HG03175 (cell line): ENCODE data around the gene LAD1.

Source experiments
- ATAC-seq: cut with Tn5 transposase; IDR thresholded peaks from one replicate; pipeline ENCODE4 v1.9.1; 2021; ENCODE audit warnings: mild to moderate bottlenecking, moderate library complexity; ENCODE audit not compliant: unreplicated experiment

The LAD1 gene

DNA sequence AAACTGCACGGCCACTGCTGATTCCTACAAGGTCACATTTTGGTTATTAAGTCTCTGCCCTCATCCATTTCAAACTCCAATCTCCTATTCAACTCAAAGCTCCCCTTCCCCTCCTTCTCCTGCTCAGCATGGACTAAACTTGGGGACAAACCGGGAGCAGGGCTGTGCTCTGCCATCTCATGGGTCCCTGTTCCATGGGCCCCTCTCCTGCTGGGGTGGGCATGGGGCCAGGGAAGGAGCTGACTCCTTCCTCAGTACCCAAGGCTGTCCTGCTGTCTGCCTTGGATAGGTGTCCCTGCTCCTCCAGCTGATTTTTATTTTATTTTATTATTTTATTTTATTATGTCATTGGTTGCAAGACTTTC is 48.8 kb downstream of the LAD1 start:
- ATAC-seq = no peak

DNA sequence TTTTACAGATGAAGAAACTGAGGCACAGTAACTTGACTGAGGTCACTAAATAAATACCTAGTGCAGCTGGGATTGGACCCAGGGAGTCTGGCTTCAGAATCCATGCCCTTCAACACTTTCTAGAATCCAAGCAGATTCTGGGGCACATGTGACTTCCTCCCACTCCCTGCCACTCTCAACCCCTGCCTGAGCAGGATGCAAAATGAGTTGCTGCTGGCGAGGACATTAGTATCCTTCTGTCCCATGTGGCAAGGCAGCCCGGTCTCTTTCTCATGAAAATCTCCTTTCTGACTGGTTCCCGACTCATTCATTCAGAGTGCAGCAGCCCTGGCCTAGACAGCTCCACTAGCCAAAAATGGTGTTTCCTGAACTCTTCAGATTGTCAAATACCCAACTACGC is 50.0 kb downstream of the LAD1 start:
- no peak for ATAC-seq

DNA sequence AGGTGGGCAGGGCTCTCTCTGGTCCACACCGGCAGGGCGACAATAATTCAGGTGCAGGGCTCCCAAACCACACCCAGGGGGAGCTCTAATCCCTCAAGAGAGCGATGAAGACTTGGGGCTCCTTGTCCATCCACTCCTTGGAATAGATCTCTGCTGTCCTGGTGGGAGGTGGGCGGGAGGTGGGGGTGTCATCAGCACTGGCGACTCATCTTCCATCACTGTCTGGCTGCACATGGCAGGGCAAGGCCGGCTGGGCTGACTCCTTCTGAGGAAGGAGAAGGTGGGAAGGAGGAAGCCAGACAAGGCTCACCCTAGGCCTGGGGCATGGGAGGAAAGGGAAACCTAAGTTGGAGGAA is 50.9 kb downstream of the LAD1 start:
- no peak for ATAC-seq

DNA sequence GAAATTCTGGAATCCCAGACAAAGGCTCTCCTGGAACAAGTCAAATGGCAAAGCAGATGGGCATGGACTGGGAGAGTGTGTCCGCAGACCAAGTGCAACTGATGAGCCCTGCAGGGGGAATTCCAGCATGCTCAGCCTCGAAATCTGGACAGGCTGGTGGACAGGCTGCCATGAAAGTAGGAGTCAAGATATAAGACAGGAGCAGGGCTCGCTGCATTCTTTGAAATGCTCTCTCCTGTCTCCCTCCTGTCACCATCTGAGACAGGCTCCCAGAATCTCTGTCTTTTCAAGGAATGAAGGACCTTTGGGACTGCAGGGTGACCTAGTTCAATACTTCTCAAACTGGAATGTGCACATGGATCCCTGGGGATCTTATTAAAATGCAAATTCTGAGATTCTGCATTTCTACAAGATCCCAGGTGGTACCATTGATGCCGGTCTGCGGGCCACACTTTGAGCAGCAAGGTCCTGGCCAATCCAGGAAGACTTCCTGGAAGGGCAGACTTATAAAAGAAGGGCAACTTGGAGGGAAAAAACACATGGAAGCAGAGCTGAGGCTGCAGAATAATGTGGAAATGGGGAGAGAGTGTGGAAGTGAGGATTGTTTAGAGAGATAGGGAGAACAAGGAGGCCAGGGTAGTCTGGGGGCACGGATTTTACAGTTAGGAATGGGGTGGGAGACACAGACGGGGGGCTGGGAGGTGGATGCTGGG is 51.5 kb downstream of the LAD1 start:
- ATAC-seq = no peak

DNA sequence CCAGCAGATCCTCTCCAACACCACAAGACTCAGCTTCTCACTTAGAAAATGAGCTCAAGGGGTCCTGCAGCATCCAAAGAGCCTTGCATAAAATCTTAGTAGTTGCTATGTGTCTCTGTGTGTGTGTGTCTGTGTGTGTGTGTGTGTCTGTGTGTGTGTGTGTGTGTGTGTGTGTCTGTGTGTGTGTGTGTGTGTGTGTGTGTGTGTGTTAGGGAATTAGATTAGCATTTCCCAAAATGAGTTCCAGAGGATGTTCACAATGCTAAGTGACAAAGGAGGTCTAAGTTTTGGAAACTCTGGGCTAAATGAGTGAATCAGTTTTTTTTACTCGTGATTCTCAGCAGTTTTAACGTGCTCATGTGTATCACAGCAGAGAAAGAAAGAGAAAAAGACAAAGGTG is 52.1 kb downstream of the LAD1 start:
- no peak for ATAC-seq

DNA sequence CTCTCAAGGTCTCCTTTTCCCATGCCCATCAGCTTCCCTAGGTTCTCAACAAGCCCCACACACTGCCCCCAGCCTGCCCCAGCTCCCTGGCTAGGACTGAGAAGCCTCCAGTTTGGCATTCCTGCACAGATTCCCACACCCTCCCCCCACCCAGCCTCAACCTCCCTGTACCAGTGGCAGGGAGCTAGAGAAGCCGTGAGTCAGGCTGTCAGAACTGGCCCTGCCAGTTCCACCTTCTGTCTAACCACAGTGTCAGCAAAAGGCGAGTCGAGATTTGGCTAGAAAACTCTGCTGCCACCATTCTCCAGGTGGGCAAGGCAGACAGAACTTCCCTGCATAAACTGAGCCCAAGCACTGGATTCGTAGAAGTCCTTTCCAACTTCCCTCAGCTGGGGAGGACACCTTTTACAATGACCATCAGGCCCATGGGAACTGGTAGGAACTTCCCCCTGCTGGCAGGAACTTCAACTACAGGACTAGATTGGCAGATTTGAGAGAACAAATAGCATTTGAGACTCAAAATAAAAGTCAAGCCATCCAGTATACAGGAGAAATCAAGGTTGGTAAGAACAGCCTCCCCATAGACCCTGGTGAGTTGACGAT is 52.7 kb downstream of the LAD1 start:
- no peak for ATAC-seq

DNA sequence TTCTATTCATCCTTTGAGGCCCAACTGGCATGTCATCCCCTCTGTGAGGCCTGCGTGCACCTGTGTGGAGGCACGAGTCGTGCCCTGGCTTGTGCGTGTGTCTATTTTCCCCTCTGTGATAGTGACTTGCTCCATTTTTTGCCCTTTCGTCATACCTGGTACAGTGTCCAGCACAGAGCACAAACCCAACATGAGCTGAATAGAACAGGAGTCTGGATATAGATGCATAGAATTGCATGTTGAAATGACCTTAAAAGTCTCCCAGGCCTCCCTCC is 54.1 kb downstream of the LAD1 start:
- ATAC-seq = no peak

DNA sequence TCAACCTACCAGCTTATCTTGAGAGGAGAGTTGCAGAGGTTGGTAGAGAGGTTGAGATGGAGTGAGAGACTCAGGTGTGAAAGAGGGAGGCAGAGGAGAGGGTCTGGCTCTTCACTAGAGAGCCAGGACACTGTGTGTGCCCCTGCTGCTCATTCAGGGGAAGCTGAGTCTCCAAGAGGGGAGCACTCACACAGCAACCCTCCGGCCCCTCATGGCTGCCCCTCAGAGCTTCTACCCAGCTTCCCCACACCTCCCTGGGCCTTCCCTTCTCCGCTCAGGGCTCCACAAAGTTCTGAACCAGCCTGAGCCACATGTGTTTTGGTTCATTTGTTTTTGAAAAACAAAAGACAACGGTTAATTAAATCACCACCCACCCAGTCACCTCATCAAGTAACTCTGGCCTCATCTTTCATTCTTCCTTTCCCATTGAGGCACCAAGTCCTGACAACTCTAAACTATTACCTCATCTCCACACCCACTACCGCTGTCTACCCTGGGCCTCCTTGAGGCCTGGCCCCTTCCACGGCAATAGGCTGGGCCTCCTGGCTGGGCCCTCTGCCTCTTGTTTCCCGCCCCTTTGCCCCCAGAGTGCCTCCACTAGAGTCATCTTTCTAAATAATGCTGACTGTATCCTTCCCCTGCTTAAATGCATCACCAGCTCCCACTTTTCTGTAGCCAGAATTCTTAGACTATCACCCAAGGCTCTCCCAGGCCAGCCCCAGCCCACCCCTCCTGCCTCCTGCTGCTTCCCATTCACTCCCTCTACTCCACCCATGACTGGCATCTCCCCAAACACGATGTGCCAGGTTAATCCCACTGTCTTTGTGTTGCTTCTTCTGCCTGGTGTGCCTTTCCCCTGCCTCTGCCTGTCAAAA is 54.7 kb downstream of the LAD1 start:
- no peak for ATAC-seq

DNA sequence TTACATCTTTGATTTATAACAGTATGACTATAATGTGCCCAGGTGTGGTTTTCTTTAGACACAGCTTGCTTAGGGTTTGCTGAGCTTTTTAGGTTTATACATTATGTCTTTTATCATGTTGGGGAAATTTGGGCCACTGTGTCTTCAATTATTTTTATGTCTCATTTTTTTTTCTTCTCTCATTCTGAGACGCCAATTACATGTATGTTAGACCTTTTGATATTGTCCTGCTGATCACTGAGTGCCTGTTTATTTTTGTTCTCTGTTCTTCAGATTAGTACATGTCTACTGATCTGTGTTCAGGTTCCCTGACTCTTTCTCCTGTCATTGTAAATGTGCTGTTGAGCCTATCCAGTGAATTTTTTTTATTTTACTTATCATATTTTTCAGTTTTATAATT is 57.7 kb downstream of the LAD1 start:
- no peak for ATAC-seq

DNA sequence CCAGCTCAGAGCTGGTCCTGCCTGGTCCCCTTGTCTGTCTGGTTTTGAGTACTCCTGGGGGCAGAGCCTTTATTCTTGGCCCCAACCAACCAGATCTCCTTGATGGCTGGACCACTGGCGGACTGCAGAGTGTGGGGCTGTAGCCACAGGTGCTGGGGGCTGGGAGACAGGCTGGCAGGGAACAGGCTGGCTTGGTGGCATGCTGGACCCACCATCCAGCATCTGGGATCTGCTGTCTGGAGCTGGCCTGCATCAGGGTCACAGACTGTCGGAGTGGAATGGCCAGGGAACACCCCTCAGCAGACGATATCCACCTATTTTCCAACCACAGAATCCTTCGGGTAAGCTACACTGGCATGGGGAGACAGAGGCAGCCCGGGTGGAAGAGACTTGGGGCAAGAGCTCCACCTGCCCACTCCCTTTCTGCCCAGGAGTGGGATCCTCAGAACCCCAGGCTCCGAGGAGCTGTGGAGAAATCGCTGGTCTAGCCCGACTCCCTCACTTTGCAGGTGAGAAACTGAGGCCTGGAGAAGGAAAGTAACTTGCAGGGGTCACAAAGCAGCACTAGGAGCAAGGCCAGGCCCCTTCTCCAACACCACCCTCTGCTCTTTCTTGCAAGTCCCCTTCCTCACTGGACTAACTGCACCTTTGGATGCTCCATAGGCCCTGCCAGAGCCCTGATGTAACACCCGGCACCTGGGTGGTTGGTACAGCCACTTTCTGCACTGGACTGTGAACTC is 62.2 kb downstream of the LAD1 start:
- ATAC-seq = no peak

DNA sequence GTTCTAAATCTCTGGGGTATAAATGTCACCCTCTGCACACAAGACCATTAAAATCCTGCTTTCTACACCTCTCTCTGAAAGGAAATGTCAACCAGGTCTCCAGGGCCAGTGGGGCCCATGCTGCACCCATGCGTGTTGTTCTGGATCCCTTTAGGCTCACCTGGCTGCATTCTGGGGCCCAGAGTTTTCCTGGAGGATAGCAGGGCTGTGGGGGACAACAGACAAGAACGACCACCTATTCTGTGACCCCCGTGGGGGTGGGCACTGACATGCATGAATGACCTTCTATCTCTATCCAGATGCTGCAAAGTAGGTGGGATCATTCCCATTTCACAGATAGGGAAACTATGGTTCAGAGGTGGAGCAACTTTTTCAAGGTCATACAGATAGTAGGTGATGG is 63.2 kb downstream of the LAD1 start:
- no peak for ATAC-seq

DNA sequence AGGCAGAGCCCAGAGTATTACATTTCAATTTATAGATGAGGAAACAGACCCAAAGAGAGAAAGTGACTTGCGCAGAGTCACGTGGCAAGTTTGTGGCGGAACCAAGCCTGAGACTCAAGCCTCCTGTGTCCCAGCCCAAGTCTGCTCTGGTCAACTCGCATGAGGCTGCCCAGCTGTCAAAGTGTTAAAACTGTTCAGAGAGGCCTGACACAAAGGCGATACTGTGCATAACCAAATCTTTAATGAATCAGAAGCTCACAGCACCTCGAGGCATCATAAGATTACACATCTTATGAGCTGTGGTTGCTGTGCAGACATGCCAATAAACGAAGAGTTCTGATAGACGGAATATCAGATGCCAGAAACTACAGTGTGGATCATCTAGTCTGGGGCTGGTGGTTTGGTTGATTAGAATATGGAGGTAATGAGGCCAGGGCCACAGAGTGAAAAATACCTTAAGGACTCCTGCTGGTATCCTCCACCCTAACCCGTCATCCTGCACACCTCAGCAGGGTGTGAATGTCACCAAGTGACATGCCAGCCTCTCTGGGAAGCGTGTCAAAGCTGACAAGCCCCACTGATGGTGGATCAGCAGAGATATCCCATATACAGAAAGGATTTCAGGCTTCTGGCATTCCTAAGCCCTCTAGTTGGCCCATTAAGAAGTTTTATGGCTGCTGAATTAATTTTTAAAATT is 63.8 kb downstream of the LAD1 start:
- no peak for ATAC-seq

DNA sequence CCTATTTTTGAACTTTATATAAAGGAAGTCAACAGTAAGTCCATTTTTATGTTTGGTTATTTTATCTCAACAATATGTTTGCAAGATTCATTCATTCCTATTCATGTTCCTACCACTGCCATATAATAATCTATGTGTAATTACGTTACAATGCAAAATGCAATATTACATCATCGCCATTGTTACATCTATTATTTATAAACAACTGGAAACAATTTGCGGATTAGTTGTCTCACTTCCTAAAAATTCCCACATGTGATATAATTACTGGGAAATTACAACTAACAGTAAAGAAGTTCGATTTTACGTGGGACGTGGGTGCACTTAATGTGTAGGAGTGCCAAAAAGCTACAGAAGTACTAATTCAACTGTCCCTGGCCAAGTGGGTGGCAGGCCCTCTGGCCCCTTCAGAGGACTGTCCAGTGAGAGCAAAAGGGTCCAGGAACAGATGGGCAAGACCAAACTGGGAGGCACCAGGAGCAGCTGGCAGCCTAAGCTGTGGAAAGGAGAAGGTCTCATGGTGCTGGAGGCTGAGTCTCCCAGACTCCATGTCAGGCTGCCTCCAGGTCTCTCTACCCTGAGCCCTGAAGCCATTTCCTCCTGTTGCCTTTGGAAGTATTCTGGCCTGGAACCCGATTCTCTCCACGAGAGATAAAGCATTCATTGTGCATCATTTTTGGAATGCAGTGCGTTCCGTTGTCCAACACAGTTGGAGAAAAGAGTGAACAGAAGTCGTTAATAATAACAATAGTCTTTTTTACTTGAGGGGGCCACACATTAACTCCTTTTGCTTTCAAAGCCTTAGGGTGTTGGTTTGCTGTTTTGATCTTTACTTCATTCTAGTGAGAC is 64.6 kb downstream of the LAD1 start:
- ATAC-seq = no peak

DNA sequence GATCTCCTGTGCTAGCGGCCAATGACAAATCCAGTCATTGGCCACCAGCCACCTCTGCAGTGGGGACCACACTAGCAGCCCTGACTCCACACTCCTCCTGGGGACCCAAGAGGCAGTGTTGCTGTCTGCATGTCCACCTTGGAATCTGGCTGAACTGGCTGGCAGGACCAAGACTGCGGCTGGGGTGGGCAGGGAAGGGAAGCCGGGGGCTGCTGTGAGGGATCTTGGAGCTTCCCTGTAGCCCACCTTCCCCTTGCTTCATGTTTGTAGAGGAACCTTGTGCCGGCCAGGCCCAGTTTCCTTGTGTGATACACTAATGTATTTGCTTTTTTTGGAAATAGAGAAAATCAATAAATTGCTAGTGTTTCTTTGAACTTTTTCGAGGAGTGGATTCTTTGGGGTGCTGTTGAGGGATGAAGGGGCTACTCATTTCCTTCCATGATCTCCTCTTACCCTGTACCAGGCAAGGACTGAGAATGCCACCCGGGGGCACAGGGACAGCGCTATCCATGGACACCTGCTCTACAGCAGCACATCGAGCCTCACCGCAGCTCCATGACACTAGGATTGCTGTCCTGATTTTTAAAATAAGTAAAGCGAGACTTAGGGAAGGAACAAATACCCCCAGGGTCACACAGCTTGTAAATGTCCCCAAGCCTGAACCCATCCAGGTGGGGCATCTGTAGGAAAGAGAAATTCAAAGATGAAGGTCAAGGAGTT is 66.3 kb downstream of the LAD1 start:
- no peak for ATAC-seq

DNA sequence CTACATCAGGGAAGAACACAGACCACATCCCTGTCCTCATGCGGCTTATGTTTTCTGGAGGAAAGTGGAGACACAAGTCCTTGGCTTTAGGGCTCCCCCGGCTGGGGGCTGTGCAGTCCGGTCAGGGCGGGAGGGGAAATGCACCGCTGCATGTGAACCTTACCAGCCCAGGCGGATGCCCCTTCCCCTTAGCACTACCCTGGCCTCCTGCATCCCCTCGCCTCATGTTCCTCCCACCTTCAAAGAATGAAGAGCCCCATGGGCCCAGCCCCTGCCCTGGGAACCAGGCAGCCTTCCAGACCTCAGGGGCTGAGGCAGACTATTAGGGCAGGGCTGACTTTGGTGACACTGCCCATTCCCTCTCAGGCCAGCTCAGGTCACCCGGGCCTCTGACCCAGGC is 67.1 kb downstream of the LAD1 start:
- ATAC-seq = no peak

DNA sequence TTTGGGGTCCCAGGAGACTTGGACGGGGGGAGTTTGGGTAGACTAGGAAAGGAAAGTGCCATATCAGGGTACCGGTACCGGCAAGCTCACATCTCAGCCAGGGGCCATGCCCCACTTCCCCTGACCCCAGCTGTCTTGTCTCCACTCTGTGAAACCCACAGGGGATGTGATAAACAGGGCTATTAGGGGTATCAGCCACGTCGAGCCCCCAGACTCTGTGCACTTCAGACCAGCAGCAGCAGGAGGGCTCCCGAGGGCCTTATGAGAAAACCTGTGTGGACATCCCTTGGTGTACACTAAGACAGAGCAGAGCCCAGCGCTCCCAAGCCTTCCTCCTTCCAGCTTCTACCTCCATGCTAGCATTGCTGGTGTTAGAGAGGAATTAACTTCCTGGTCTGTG is 68.0 kb downstream of the LAD1 start:
- no peak for ATAC-seq
